IPS-18c (cell line): ENCODE measurements around the gene RAPGEF5.

ENCODE experiments used
- H3K4me3 ChIP-seq: 2 replicates; pipeline ENCODE4 v1.7.0; 2013; ENCODE audit warnings: low read depth, mild to moderate bottlenecking, low read length, moderate library complexity; ENCODE audit not compliant: insufficient read depth
- H3K9me3 ChIP-seq: one replicate; pipeline ENCODE4 v1.6.1; 2013; ENCODE audit warnings: mild to moderate bottlenecking, low read length, moderate library complexity; ENCODE audit not compliant: control insufficient read depth, insufficient read depth

The RAPGEF5 gene

DNA sequence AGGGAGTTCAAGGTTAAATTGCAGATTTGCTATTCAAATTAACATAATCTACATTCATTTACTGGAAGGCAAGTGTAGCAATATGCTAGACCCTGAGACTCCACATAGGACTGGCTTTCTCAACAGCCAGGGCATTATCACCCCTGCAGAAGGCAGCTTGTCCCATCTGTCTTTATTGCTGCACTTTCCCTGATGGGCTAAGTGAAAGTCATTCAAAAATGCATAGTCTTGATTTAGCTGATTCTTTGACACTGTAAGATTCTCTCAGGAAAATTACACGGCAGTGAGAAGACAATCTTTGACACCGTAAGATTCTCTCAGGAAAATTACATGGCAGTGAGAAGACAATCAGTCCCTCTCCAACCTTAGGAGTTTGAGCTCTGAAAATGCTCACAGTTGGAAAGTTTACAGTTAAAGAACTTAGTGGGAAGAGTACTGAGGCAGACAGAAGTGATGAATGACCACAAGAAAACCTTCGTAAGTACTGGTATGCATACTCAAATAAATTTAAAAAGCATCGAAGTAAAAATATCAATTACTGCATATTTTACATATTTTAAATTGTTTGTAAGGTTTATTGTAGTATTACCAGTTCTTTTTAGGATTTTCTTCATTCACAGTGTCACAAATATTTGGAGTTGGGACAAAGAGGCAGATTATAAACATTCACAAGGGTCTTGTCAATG lies 88.9 kb downstream of the RAPGEF5 start:
- no peak overlapping the region for H3K4me3 ChIP-seq

DNA sequence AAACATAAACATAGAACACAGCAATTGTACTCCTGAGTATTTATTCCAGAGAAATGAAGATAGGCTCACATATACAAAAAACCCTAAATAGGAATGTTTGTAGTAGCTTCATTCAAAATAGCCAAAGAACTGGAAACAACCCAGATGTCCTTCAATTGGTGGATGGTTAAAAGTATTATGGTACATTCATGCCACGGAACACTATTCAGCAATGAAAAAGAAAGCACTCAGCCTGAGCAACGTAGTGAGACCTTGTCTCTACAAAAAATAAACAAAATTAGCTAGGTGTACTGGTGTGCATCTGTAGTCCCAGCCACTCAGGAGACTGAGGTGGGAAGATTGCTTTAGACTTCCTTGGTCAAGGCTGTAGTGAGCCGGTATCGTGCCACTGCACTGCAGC lies 94.4 kb downstream of the RAPGEF5 start:
- Histone ChIP-seq H3K9me3 (no peaks in the 10 kb centered on the region), H3K4me3 (no peak overlapping the region)

More for the DNA sequence above, 88.9 kb downstream of the RAPGEF5 start:
- no peaks in the 10 kb centered on the region for H3K9me3 ChIP-seq

DNA sequence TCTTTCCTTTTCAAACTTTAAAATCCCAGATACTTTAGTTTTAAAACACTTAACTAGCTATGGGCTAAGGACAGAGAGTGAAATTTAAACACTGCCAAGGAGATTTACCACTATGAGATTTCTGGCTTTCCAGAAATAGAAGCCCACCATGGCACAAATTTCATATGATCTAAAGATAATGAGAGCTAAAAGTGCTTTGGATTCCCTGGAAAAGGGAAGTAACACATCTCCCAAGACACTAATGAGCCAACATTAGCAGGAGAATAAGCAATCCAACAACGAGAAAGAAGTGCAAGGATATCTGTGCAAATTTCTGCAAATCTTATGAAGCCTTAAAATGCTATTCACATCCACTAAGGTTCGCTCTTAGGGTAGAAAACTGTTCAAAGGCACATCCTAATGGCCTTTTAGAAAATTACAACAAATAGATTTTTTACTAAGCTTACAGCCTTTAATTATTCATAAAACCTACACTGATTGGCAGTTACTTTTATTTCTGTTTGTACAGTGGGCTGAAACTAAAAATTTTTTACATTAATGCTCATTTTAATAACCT lies 100.3 kb downstream of the RAPGEF5 start:
- H3K9me3 ChIP-seq = no peaks in the 10 kb centered on the region
- no peak overlapping the region for H3K4me3 ChIP-seq

DNA sequence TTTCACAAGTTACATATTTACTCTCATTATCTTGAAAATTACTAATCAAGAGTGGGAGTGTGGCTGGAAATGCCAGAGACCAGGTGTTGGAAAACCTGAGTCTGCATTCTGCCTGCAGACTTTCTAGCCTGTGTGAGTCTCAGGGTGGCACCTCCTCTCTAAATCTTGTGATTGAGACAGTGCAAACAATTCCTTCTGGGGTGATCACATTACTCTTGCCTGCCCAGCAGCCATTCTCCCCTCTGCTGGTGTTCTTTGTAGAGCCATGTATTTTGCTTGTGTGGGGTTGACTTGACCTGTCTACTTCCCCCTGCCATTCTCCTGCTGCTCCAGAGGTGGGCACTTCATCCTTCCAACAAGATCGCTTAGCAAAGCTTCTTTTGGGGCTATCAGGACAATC lies 101.1 kb downstream of the RAPGEF5 start:
- H3K9me3 ChIP-seq = no peaks in the 10 kb centered on the region
- no peak overlapping the region for H3K4me3 ChIP-seq

DNA sequence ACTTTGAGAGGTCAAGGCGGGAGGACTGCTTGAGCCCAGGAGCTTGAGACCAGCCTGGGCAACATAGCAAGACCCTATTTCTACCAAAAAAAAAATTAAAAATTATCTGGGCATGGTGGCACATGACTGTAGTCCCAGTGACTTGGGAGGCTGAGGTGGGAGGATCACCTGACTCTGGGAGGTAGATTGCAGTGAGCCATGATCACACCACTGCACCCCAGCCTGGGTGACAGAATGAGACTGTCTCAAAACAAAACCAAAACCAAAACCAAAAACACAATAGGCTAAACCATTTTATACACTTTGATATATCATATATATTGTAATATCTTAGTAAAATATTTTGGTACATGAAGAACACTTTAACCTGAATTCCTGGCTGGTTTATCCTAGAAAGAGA lies 101.6 kb downstream of the RAPGEF5 start:
- Histone ChIP-seq H3K9me3 (no peaks in the 10 kb centered on the region), H3K4me3 (no peak overlapping the region)

DNA sequence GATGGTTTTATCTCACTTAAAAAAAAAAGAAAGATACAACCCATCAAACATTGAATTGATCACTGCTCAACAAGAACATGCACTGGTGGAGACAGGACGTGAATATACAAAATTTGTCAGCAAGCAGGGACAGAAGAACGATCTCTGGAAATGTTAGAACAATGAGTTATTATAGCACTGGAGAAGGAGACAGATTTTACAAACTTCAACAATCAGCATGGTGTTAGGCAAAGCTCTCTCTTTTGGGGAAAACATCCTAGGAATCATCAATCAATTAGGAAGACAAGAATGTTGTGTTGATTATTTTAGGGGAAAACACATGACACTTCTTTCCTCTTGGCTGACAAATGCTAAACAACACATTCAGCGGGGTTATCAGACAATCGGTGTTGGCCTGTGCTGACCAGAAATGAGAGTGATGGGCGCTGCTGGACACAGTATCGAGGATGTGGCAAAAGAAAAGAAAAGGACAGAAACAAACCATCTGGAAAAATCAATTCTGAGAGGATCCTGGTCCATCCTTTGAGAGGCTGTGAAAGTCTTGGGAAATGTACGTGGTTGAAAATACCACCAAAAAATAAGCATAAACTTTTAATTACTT lies 103.9 kb downstream of the RAPGEF5 start:
- no peak overlapping the region for H3K4me3 ChIP-seq
- no peaks in the 10 kb centered on the region for H3K9me3 ChIP-seq

DNA sequence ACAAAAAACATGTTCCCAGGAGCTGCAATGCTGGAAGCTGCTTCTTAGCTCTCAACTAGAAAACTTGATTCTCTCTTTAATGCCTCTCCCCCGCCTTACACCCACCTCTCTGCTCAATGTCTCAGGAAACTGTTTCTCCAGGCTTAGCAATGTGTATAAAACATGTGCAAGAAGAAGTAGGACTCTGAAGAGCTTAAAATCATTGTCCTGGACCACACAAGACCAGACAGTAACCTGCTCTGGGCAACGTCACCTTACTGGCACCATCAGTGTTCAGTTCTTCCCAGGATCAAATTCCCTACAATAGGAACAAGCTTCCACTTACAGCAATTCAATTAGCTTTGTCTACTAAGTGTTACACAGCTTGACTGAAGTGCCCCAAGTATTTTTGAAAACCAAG lies 104.9 kb downstream of the RAPGEF5 start:
- Histone ChIP-seq H3K9me3 (no peaks in the 10 kb centered on the region), H3K4me3 (no peak overlapping the region)

DNA sequence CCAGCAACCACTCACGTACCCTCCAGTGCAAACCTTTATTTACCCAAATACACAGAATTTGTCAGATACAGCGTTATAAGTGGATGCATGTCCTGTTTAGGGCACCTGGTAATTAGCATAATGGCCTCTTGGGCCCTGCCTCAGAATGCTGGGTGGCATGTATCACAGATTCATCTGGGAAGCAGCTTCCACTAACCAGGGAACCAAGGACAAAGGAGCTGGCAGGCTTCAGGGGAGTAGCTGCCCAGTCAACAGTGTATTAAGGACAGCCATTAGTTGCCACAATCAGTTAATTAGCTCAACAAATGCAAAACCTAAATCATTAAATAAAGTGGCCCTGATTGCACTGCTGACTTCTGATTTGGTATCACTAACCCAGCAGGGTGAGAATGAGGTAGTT lies 105.7 kb downstream of the RAPGEF5 start:
- Histone ChIP-seq H3K4me3 (no peak overlapping the region), H3K9me3 (no peaks in the 10 kb centered on the region)

DNA sequence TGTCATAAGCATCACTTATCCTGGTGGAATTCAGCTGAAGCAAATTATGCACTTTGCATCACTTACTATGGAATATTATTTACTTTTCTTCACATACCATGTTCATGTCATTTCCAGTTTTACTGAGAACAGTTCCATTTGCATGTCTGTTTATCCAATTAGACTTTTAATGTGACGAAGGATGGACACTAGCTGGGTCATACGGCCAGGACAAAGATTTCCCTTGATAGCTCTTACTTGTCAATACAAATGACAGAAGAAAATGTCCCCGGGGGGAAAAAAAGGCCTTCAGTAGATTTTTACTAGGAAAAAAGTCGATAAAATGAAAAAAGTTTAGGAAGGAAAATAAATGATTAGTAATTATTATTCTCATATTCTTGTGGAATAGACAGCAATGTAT lies 106.6 kb downstream of the RAPGEF5 start:
- H3K9me3 ChIP-seq = no peaks in the 10 kb centered on the region
- H3K4me3 ChIP-seq = no peak overlapping the region

DNA sequence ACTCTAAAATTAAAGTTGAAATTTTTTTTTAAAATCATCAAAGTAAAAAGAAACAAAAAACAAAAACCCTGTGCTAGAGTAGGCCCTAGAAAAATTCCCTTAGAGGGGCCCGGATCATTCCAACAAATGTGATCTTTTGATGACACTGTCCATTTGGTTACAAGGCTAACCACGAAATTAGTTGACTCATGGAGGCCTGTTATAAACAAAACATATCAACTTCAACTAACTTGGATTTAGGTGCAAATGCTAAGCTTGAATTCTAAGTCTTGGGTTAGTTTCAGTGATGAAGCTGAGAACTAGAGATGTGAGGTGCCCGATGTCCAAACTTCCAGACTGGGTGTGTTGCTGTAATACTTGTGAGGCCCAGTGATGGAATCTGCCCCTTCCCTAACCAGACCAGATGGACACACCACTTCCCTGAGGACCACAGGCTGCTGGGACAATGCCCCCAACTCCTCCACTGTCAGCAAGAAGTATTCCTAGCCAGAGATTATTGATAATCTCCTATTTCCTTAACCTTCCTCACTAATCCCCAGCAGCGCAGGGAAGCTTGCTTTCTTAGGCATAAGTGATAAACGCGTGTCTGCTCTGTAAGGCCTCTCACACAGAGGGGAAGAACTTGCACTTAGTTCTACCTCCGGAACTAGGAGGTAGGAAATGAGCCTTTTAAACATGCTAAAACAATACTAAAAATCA lies 108.7 kb downstream of the RAPGEF5 start:
- Histone ChIP-seq H3K9me3 (no peaks in the 10 kb centered on the region), H3K4me3 (no peak overlapping the region)

DNA sequence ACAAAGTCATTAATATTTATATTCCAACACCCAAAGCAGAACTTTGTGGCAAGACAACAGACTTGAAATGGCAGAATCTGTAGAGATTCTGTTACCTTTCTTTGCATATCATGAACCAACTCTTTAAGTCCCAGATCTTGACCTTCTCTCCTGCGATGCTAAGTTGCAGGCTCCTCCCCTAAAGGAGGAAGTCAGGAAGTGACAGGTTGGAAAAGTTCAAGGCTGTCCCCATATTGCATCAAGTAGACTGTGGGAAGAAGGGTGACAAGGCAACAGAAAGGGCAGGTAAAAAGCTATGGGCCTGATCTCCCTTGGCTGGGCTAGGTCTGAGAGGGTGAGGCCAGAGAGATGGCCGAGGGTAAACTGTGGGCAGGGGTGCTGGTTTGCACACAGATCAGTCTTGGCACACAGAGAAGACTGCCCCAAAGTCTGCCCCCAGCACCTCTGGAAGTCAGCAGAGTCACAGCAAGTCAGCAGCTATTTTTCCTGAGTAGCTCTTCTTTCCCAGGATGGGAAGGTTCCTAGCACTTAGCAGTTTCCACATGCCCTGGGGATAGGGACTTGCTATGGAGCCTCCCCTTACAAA lies 115.1 kb downstream of the RAPGEF5 start:
- Histone ChIP-seq H3K9me3 (no peaks in the 10 kb centered on the region), H3K4me3 (no peak overlapping the region)

DNA sequence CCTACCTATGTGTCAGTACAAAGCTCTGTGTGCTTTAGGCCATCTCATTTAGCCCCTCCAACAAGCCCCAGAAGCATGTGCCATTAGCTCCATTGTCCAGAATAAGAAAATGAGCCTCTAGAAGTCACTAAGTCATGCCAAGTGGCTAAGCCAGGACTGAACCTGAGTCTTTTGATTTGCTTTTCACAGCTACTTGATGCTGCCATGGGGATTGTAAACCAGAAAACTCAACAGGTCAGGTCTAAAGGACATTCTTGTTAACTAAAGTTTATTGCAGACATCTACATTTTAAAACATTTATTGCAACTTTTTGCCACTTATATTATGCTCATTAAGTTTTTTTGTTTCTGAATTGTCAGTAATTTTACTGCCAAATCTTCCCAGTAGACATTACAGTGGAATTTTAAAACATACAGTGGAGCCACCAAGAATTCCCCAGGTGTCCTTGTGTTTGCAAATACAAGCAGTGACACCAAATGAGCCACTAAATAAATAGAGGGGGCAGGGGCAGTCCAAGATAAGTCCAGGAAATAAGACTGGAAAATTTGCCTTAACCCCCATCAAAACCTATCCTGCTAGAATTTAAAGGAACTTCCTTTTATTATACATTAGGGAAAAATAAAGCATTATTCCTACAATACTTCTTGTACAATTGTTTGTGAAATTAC lies 115.9 kb downstream of the RAPGEF5 start:
- H3K4me3 ChIP-seq = no peak overlapping the region
- H3K9me3 ChIP-seq = no peaks in the 10 kb centered on the region

DNA sequence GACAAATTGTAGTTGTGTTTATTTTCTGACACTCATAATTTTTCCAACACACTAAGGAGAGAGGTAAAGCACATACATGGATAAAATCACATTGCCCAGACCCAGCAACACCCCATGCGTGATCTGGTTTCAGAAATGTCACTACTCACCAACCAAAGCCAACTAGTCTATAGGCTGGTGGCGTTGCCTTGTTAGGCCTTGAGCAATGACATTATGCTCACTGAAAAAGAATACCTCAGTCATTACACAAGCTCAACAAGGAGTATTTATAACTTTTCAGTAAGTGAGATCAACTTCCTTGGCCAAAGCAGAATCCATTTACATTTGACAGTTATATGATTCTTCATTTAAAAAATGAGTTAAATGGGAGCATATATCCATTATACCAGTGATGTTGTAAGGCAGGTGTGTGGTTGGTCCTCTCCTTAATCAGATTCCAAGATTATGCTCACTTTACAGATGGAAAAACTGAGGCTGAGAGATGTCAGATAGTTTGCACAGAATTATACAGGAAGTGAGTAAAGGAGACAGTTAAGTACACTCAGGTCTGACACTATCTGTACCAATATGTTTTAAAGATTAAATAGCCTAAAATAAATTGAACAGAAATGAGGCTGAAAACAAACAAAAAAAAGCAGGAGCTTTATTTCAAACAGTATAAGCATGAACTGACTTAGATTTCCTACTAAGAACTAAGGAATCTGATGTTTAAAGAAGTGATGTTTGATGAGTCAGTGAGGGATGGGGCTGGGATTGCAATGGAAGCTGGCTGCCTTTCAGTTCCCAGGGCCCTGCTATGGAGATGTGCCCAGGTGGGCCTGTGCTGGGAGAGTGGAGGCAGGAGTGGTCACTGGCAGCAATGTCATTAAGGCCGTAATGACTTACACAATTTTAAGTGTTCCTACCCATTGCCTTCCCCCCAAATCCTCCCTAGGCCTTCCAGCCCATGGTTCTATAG lies 118.3 kb downstream of the RAPGEF5 start:
- Histone ChIP-seq H3K4me3 (no peak overlapping the region), H3K9me3 (no peaks in the 10 kb centered on the region)

DNA sequence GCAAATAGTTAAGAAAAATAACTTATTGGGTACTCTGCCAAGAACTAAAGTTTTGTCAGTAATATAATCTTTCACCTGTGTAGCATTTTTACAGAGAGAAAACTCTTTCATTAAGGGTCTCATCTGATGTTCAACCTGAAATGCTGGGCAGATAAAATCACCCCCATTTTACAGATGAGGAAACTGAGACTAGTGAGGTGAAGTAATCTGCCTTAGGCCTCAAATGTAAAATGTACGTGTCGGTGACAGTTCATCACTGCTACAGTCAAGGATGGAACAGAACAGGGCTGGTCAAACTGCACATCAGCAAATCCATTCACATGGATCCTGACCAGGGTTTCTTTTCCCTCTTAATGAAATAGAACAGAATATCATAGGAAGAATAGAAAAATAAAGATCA lies 121.8 kb downstream of the RAPGEF5 start:
- Histone ChIP-seq H3K4me3 (no peak overlapping the region), H3K9me3 (no peaks in the 10 kb centered on the region)

DNA sequence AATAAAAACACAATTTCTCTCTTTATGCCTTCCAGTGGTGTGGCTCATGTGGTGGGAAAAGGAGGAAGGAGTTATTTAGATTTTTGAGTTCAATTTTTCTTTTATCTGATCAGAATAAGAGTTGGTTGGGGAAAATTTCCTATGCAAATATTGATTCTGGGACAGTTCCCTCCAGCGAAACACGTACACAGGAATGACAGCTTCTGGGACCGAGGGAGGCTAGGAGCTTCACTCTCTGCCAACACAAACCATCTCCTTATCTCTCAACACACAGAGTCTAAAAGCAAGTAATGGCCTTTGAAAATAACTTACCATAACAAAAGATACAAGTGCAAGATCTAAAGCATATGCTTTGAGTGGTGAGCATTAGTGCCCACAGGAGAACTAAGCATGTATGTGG lies 122.7 kb downstream of the RAPGEF5 start:
- H3K4me3 ChIP-seq = no peak overlapping the region
- no peaks in the 10 kb centered on the region for H3K9me3 ChIP-seq

DNA sequence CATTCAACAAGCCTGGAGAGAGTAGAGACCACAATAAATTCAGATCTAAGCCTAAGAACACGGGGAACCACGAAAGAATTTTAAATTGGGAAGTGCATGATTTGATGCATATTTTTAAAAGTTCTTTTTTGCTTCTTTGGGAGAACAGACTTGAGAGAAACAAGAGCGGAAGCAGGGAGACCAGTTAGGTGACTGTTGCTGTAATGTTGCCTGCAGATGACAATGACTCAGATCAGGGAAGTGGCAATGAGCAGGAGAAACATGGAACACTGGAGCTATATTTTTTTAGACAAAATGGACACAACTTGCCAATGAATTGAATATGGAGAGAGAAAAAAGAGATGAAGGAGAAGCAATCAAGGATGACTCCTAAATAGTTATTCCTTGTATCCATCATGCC lies 125.1 kb downstream of the RAPGEF5 start:
- no peaks in the 10 kb centered on the region for H3K9me3 ChIP-seq
- no peak overlapping the region for H3K4me3 ChIP-seq
